HepG2 (cell line): ENCODE measurements around the gene DUS1L. TPM values are rescaled to one million over a fixed set of nuclear protein-coding genes. Genes with fewer than 3 reads are reported as not detected.

Source experiments
- ATAC-seq: fragments of 200-7000 bp; cut with Tn5 transposase; 3 replicates; pipeline ENCODE4 v1.9.1; 2020; ENCODE audit warnings: mild to moderate bottlenecking, moderate library complexity
- BruUV-seq: library from RNA; stranded (reverse); fragments of 400-500 nt; replicated peaks from 2 replicates; lab custom pipeline; 2021; lab: Mats Ljungman, UMichigan
- CTCF ChIA-PET: fragments of 300-600 bp; formaldehyde crosslinking; extraction: SDS; loops from one replicate; lab custom pipeline; 2021; ENCODE audit warnings: low total read pairs, inconsistent platforms, low intra/inter-chr PET ratio; lab: Yijun Ruan, JAX
- POLR2A ChIA-PET: fragments of 350-600 bp; sonication (Branson Sonifier 250); formaldehyde crosslinking; loops from one replicate; lab custom pipeline; 2020; ENCODE audit warnings: antibody characterized with exemption, inconsistent platforms; lab: Yijun Ruan, JAX
- DNase-seq: peaks from one replicate; pipeline ENCODE4 v3.0.0-alpha.2; 2015; ENCODE audit warnings: low spot score
- FAIRE-seq: peaks from 3 replicates; lab custom pipeline; 2011; peaks lifted over from hg19 to GRCh38; lab: Jason Lieb, UNC
- H2AFZ ChIP-seq: one replicate; pipeline ENCODE4 v1.6.1; 2011; ENCODE audit warnings: low read length, inconsistent platforms
- H3K27ac ChIP-seq: fragments of 300-600 bp; 3 replicates; pipeline ENCODE4 v1.8.0; 2011; ENCODE audit warnings: mixed run types, mild to moderate bottlenecking, mixed read lengths, low read length, inconsistent platforms; ENCODE audit not compliant: insufficient read depth; ENCODE audit errors: extremely low read length
- H3K27me3 ChIP-seq, 2 experiments: fragments of 200-600 bp in 1 of 2; 2 replicates in 1 of 2; 3 replicates in 1 of 2; pipeline versions ENCODE4 v1.6.0 to v1.8.0; 2011; ENCODE audit warnings: low read length in 2 of 2, mild to moderate bottlenecking in 2 of 2, moderate library complexity in 2 of 2, inconsistent platforms in 1 of 2; ENCODE audit not compliant: insufficient read depth in 2 of 2, control insufficient read depth in 1 of 2
- H3K36me3 ChIP-seq, 2 experiments: fragments of 200-600 bp in 1 of 2; replicated peaks in 1 of 2; 2 replicates in 1 of 2; 3 replicates in 1 of 2; pipeline versions ENCODE4 v1.5.1 to v1.8.0; 2011; ENCODE audit warnings: low read length in 2 of 2, inconsistent platforms in 1 of 2; ENCODE audit not compliant: insufficient read depth in 2 of 2, control insufficient read depth in 1 of 2
- H3K4me1 ChIP-seq: 2 replicates; pipeline ENCODE4 v1.5.1; 2012; ENCODE audit warnings: low read length, inconsistent platforms; ENCODE audit not compliant: insufficient read depth
- H3K4me2 ChIP-seq: 2 replicates; pipeline ENCODE4 v1.6.0; 2011; ENCODE audit warnings: low read depth, low read length, inconsistent platforms
- H3K4me3 ChIP-seq, 3 experiments: fragments of 200-600 bp in 1 of 3; sonication (generic), shearing (Covaris generic) in 1 of 3; replicated peaks in 1 of 3; 2 replicates each; pipeline ENCODE4 v1.5.1; 2011 to 2016; ENCODE audit warnings: low read length in 3 of 3, inconsistent platforms in 2 of 3, low read depth in 2 of 3, mild to moderate bottlenecking in 2 of 3, control low read depth in 1 of 3, mixed read lengths in 1 of 3; ENCODE audit not compliant: insufficient read depth in 1 of 3
- H3K79me2 ChIP-seq: one replicate; pipeline ENCODE4 v1.6.1; 2011; ENCODE audit warnings: low read length, inconsistent platforms; ENCODE audit not compliant: insufficient read depth
- H3K9ac ChIP-seq: 2 replicates; pipeline ENCODE4 v1.6.0; 2011; ENCODE audit warnings: mild to moderate bottlenecking, low read depth, low read length, inconsistent platforms; ENCODE audit not compliant: insufficient read depth
- H3K9me3 ChIP-seq: 2 replicates; pipeline ENCODE4 v1.5.1; 2012; ENCODE audit warnings: mild to moderate bottlenecking, low read length
- H4K20me1 ChIP-seq: 2 replicates; pipeline ENCODE4 v1.6.0; 2011; ENCODE audit warnings: inconsistent platforms, mild to moderate bottlenecking, low read length, moderate library complexity; ENCODE audit not compliant: insufficient read depth
- ELK4 ChIP-seq: sonication (generic); formaldehyde crosslinking; IDR thresholded peaks from 2 replicates; pipeline ENCODE4 v1.9.0; 2021; ENCODE audit warnings: missing genetic modification reagents, borderline replicate concordance
- ERF ChIP-seq: IDR thresholded peaks from 2 replicates; pipeline ENCODE4 v1.6.1; 2018; ENCODE audit warnings: missing biosample characterization, missing genetic modification reagents
- GLI4 ChIP-seq: sonication (generic); formaldehyde crosslinking; IDR thresholded peaks from 2 replicates; pipeline ENCODE4 v1.5.1; 2020; ENCODE audit warnings: missing genetic modification reagents, mild to moderate bottlenecking, moderate library complexity, borderline replicate concordance
- HNRNPH1 ChIP-seq: fragments of 200-400 bp; formaldehyde crosslinking; optimal IDR thresholded peaks from 2 replicates; pipeline ENCODE3; 2017; ENCODE audit warnings: mild to moderate bottlenecking, low read depth, low read length
- HOXA7 ChIP-seq: sonication (generic); formaldehyde crosslinking; IDR thresholded peaks from 2 replicates; pipeline ENCODE4 v1.8.1; 2022; ENCODE audit warnings: mild to moderate bottlenecking, missing genetic modification reagents, moderate library complexity
- IRF9 ChIP-seq: sonication (generic); formaldehyde crosslinking; IDR thresholded peaks from 2 replicates; pipeline ENCODE4 v1.8.0; 2022; ENCODE audit warnings: missing genetic modification reagents, mild to moderate bottlenecking, borderline replicate concordance
- MAFK ChIP-seq, 2 experiments: IDR thresholded peaks in 1 of 2; conservative IDR thresholded peaks in 1 of 2; 2 replicates each; pipeline ENCODE4 v1.6.1; 2011; ENCODE audit warnings: improper control_type of control experiment in 2 of 2, low read length in 2 of 2
- MBNL3 ChIP-seq: fragments of 250-450 bp; sonication (Bioruptor Pico); conservative IDR thresholded peaks from 2 replicates; pipeline ENCODE4 v1.8.0; 2022; ENCODE audit warnings: mild to moderate bottlenecking, inconsistent platforms
- MTA1 ChIP-seq: sonication (generic); formaldehyde crosslinking; IDR thresholded peaks from 2 replicates; pipeline ENCODE4 v1.4.0; 2020; ENCODE audit warnings: missing genetic modification reagents, mild to moderate bottlenecking, borderline replicate concordance
- POLR2G ChIP-seq: fragments of 200-400 bp; formaldehyde crosslinking; IDR thresholded peaks from 2 replicates; pipeline ENCODE4 v1.6.1; 2018; ENCODE audit warnings: mild to moderate bottlenecking, low read depth, low read length, moderate library complexity
- SRSF4 ChIP-seq: fragments of 200-400 bp; formaldehyde crosslinking; IDR thresholded peaks from one replicate; pipeline ENCODE4 v1.6.1; 2018; ENCODE audit warnings: mild to moderate bottlenecking, low read depth, low read length, moderate library complexity; ENCODE audit not compliant: poor library complexity, severe bottlenecking
- TFDP2 ChIP-seq: sonication (generic); formaldehyde crosslinking; IDR thresholded peaks from 2 replicates; pipeline ENCODE4 v1.4.0; 2020; ENCODE audit warnings: missing genetic modification reagents
- THAP11 ChIP-seq: IDR thresholded peaks from 2 replicates; pipeline ENCODE4 v1.6.1; 2016; ENCODE audit warnings: missing biosample characterization, missing genetic modification reagents
- YY1 ChIP-seq: IDR thresholded peaks from 2 replicates; pipeline ENCODE4 v1.6.1; 2011; ENCODE audit warnings: low read length, low read depth, moderate library complexity, mild to moderate bottlenecking; ENCODE audit not compliant: insufficient read depth, insufficient replicate concordance
- ZFP36L1 ChIP-seq: sonication (generic); formaldehyde crosslinking; IDR thresholded peaks from 2 replicates; pipeline ENCODE4 v1.8.0; 2022; ENCODE audit warnings: mild to moderate bottlenecking, missing genetic modification reagents, moderate library complexity
- ZMAT5 ChIP-seq: sonication (generic); formaldehyde crosslinking; IDR thresholded peaks from 2 replicates; pipeline ENCODE4 v1.5.0; 2020; ENCODE audit warnings: mild to moderate bottlenecking, low read depth, missing genetic modification reagents, borderline replicate concordance
- ZNF205 ChIP-seq: IDR thresholded peaks from 2 replicates; pipeline ENCODE4 v1.6.1; 2018; ENCODE audit warnings: missing biosample characterization, missing genetic modification reagents
- ZNF431 ChIP-seq: sonication (generic); formaldehyde crosslinking; IDR thresholded peaks from 2 replicates; pipeline ENCODE4 v1.9.0; 2022; ENCODE audit warnings: missing genetic modification reagents, low read depth, mild to moderate bottlenecking, borderline replicate concordance
- ZSCAN25 ChIP-seq: sonication (generic); formaldehyde crosslinking; IDR thresholded peaks from 2 replicates; pipeline ENCODE4 v1.8.0; 2022; ENCODE audit warnings: mild to moderate bottlenecking, missing genetic modification reagents
- WGBS: methylation state at CpG from one replicate; pipeline ENCODE4 v1.1.6; 2017; ENCODE audit warnings: low lambda C conversion rate; 5-methylcytosine and 5-hydroxymethylcytosine counted together
- in situ Hi-C: cut with HindIII; loops from 2 replicates; pipeline ENCODE4 v1.10.0; 2017; ENCODE audit warnings: low pct_unique_long_range_greater_than_20kb; ENCODE audit not compliant: extremely low pct_ligation_motif_present
- intact Hi-C: fragments of 100-400 bp; cut with micrococcal nuclease; formaldehyde crosslinking; loops from one replicate; pipeline ENCODE4 v1.10.0; 2022; ENCODE audit not compliant: unreplicated experiment
- polyA plus RNA-seq, 8 experiments: library from polyadenylated mRNA; depleted of rRNA in 3 of 8; stranded (reverse) in 7 of 8; unstranded in 1 of 8; fragments of >200 nt; fragmentation: Illumina TruSeq in 4 of 8; extraction: Trizol in 4 of 8; gene quantifications; 2 replicates each; pipeline versions ENCODE4 v1.2.1 to v1.2.3, GENCODE V29; 2011 to 2016; ENCODE audit warnings: low read depth in 4 of 8, missing spikeins in 1 of 8, mixed read lengths in 1 of 8; ENCODE audit not compliant: insufficient read depth in 1 of 8
- total RNA-seq, 5 experiments: library from RNA; depleted of rRNA; stranded (reverse); fragments of >200 nt; fragmentation: Illumina TruSeq; extraction: Trizol; gene quantifications; 2 replicates each; pipeline ENCODE4 v1.2.3, GENCODE V29; 2016; ENCODE audit warnings: low read depth in 1 of 5

The DUS1L gene
- total and polyA plus RNA-seq, 2 of the 13 experiments (the other 11 are each of a cell fraction or from before 2014, with no cell fraction given), result 81.0 to 109 TPM

DNA sequence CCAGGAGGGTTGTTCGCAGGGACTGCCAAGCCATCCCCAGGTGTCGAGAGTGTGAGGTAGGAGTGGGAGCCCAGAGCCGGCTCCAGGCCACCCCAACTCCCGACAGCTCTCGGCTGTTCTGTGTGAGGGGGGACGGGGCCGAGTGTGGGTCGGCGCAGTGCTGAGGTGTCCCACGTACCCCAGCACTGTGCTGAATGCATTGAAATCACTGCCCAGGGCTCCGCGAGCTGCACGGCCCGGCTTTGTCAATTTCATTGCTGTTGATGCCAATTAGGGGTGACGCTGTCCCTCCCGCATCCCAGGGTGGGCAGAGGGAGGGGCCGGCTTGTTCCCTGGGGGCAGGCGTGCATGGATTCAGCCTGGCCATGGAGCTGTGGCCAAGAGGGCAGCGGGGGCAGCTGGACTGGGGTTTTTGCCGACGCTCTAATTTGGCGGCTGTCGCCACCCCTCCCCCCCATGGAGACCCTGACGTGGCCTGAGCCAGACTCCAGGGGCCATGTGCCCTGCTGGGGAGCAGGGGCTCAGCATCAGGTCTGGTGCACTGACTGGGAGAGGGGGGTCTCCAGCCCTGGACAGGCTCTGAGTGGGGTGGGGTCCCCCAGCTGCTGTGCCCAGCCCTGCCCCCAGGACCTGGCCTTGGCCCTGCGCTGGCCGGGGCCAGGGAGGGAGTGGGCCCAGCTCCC, 57.2 kb downstream of the DUS1L start:
- peaks cover 72% of the 10 kb centered on the region for H3K4me1 ChIP-seq
- no peak overlapping the region for H3K4me2 ChIP-seq
- POLR2A ChIA-PET, result interaction anchor here (1.0 to 1.9 kb wide), 3 partner anchors 11 to 14 kb away, joined by 4 to 9 read pairs (median 8); no protein-coding TSS in a partner anchor
- in situ Hi-C loops (no loop called here), intact Hi-C loops (no loop called here)
- H3K36me3 ChIP-seq, result peaks cover 43 to 59% of the 10 kb centered on the region in 2 experiments
- no TSS peak for BruUV-seq
- H3K9me3 ChIP-seq, result no peaks in the 10 kb centered on the region
- DNase-seq, result no peak
- 96% methylated on average over 21 of the region's 26 CpGs for WGBS
- no peak overlapping the region for H3K27ac ChIP-seq
- H2AFZ ChIP-seq, result no peak overlapping the region
- CTCF ChIA-PET, result interaction anchor here (0.8 kb wide), 1 partner anchor 49 kb away, joined by 4 read pairs; no protein-coding TSS in a partner anchor
- FAIRE-seq, result no peak
- no peak overlapping the region for H3K9ac ChIP-seq
- no peak for ATAC-seq
- H4K20me1 ChIP-seq, result no peaks in the 10 kb centered on the region
- H3K4me3 ChIP-seq, result no peak overlapping the region
- H3K79me2 ChIP-seq, result peaks cover 27% of the 10 kb centered on the region
- H3K27me3 ChIP-seq, result no peaks in the 10 kb centered on the region
- TF ChIP-seq SRSF4, result peak; percentile 19
- no peak for TF ChIP-seq IRF9 (CRISPR knock-in tag)
- TF ChIP-seq ZFP36L1 (CRISPR knock-in tag), result no peak
- TF ChIP-seq HNRNPH1, result no peak
- peak; percentile 45 for TF ChIP-seq POLR2G
- TF ChIP-seq ZNF205 (CRISPR knock-in tag), result no peak
- no peak for TF ChIP-seq HOXA7 (CRISPR knock-in tag)
- TF ChIP-seq ZMAT5 (CRISPR knock-in tag), result no peak
- TF ChIP-seq TFDP2 (CRISPR knock-in tag), result no peak
- no peak for TF ChIP-seq YY1
- no peak for TF ChIP-seq ELK4 (CRISPR knock-in tag)
- no peak for TF ChIP-seq ZNF431 (CRISPR knock-in tag)
- TF ChIP-seq THAP11 (CRISPR knock-in tag), result no peak
- TF ChIP-seq GLI4 (CRISPR knock-in tag), result no peak
- no peak for TF ChIP-seq ZSCAN25
- 0 out of 2 replicates have a peak, but pooled peaks have one; percentile 5 for TF ChIP-seq MTA1 (CRISPR knock-in tag)
- TF ChIP-seq MAFK (conservative IDR thresholded peaks at IDR 0.05 in 1 of 2, IDR thresholded peaks at IDR 0.05 in 1 of 2; ENCODE audit: low read length in 2 of 2), result no peak
- TF ChIP-seq MBNL3 (CRISPR knock-in tag), result no peak
- no peak for TF ChIP-seq ERF (CRISPR knock-in tag)
